ENCODE data around the gene CRY1. TPM values are rescaled to one million over a fixed set of nuclear protein-coding genes. Genes with fewer than 3 reads are reported as not detected.
"Not testable (repeated sequence)": the region's sequence is repeated elsewhere in the genome, so short reads cannot be mapped to it uniquely, and the experiment has no call there.

CRY1 gene
- total RNA-seq, 4 donors from 2014 or later, result 11.1 to 22.7 (median 11.7) TPM

DNA sequence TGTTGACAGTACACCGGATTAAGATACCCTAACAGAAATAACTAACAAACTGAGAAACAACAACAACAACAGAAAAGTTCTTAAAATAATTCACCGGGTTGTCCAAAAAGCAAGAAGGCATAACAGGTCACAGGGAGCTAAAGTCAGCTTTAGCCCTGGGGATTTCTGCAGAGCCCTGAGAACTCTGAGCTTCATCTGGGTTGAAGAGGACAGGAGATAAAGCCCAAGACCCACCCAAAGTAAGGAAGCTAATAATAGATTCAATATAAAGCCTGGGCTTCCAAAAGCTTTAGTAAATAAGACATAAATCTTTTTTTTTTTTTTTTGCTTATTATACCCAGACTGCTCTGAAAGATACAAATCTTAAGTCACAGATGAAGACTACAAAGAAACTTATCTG, 62.3 kb downstream of the CRY1 start:
- intact Hi-C loops (cut with DNase I; ENCODE audit: low total_unique reads) (no loop called here), in situ Hi-C loops (cut with MboI; ENCODE audit: low sequenced_read_pairs in 4 of 4) (no loop called here)
- no peak overlapping the region for H3K4me3 ChIP-seq
- H3K27me3 ChIP-seq, result no peaks in the 10 kb centered on the region
- peaks cover 58 to 68% of the 10 kb centered on the region in 2 donors for H3K4me1 ChIP-seq
- no peaks in the 10 kb centered on the region for H3K9me3 ChIP-seq
- no peaks in the 10 kb centered on the region for H3K36me3 ChIP-seq
- ATAC-seq (no peak), DNase-seq (no peak)
- H3K27ac ChIP-seq, result peak overlapping the region; percentile 76 to 89 (median 84)
- TF ChIP-seq POLR2A (IDR thresholded peaks at IDR 0.05), result no peak
- TF ChIP-seq, protein P1, sequence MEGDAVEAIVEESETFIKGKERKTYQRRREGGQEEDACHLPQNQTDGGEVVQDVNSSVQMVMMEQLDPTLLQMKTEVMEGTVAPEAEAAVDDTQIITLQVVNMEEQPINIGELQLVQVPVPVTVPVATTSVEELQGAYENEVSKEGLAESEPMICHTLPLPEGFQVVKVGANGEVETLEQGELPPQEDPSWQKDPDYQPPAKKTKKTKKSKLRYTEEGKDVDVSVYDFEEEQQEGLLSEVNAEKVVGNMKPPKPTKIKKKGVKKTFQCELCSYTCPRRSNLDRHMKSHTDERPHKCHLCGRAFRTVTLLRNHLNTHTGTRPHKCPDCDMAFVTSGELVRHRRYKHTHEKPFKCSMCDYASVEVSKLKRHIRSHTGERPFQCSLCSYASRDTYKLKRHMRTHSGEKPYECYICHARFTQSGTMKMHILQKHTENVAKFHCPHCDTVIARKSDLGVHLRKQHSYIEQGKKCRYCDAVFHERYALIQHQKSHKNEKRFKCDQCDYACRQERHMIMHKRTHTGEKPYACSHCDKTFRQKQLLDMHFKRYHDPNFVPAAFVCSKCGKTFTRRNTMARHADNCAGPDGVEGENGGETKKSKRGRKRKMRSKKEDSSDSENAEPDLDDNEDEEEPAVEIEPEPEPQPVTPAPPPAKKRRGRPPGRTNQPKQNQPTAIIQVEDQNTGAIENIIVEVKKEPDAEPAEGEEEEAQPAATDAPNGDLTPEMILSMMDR (IDR thresholded peaks at IDR 0.05 in 4 of 5, conservative IDR thresholded peaks at IDR 0.05 in 1 of 5), result no peak

DNA sequence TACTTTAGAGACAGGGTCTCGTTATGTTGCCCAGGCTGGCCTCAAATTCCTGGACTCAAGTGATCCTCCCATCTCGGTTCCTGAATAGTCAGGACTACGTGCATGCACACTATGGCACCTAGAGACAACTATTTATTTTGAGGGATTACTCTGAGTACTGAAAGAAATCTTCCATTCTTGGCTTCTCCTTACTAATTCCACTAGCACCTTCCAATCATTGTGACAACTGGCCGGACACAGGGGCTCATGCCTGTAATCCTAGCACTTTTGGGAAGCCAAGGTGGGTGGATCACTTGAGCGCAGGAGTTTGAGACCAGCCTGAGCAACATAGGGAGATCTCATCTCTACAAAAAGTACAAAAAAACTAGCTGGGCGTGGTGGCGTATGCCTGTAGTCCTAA, 64.3 kb downstream of the CRY1 start:
- H3K27me3 ChIP-seq, result no peaks in the 10 kb centered on the region
- DNase-seq, result no peak
- no peaks in the 10 kb centered on the region for H3K9me3 ChIP-seq
- intact Hi-C loops (cut with DNase I; ENCODE audit: low total_unique reads) (no loop called here), in situ Hi-C loops (cut with MboI; ENCODE audit: low sequenced_read_pairs in 4 of 4) (no loop called here)
- peak overlapping the region; percentile 76 to 89 (median 84) for H3K27ac ChIP-seq
- TF ChIP-seq, protein P1 (IDR thresholded peaks at IDR 0.05 in 4 of 5, conservative IDR thresholded peaks at IDR 0.05 in 1 of 5), result no peak
- no peak for TF ChIP-seq POLR2A (IDR thresholded peaks at IDR 0.05)
- H3K4me3 ChIP-seq, result no peak overlapping the region
- peak in 1 of 2 donors; percentile 25 for ATAC-seq
- no peaks in the 10 kb centered on the region for H3K36me3 ChIP-seq
- peaks cover 47 to 62% of the 10 kb centered on the region in 2 donors for H3K4me1 ChIP-seq

DNA sequence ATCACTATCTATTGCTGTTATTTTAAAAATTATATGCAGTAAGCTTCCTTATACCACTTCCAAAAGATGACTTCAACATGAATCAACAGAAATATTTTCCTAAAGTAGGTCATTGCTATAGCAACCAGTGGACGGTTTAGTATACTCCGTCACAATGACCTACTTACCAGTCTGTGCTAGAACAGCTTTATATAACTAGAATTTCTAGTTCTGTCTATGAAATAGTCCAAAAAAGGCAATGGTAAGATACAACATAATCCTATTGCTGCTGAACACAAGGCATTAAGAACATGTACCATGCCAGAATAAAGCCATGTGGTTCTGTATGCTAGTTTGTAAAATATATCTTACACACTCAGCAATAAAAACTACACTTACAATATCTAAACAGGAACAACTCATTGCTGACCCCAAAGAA, 65.7 kb downstream of the CRY1 start:
- H3K4me1 ChIP-seq, result peaks cover 47 to 62% of the 10 kb centered on the region in 2 donors
- H3K4me3 ChIP-seq, result peak overlapping the region; percentile 11 to 39 (median 32)

DNA sequence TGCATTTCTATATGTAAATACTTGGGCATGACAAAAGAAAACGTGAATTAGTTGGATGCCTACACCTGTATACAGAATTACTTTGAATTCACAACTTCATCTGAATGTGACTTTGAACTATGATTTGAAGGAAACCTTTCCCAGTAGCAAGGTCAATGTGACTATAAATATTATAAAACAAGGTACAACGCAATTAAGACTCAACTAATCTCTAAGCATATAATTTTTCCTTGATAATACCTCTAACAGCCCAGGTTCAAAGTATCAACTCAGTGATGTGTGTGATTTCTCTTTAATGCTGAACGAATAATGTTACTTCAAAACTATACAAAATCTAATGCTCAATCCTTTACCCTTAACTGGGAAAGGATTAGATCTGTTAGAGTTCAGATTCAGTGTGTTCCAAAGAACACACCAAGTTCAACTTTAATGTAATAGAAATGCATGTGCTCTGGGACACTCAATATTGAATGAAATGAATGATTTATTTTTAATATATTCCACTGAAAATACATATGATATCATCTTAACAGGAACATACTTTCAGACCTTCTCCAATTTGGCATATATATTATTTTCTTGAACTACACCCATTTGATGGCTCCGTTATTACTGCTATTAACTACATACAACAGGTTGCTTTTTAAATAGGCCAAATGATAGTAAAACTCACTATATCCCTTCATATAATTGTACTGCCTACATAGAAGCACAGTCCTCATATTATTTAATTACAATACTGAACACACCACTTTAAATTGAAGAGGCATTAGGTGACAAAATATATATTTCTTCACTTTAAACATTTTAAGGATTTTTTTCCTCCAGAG, 66.3 kb downstream of the CRY1 start:
- Histone ChIP-seq H3K27me3 (no peaks in the 10 kb centered on the region), H3K4me1 (peaks cover 47 to 62% of the 10 kb centered on the region in 2 donors), H3K4me3 (peak overlapping the region; percentile 11 to 39 (median 32)), H3K36me3 (no peaks in the 10 kb centered on the region), H3K27ac (peak overlapping the region; percentile 76 to 89 (median 84)), H3K9me3 (no peaks in the 10 kb centered on the region)
- in situ Hi-C loops (cut with MboI; ENCODE audit: low sequenced_read_pairs in 4 of 4), result no loop called here
- peak; percentile 22 to 28 for ATAC-seq
- intact Hi-C loops (cut with DNase I; ENCODE audit: low total_unique reads), result loop anchor here (1.0 kb wide), 3 partner anchors 40 to 669 kb away; partner anchors contain the start of genes CRY1 and MTERF2
- DNase-seq, result no peak
- TF ChIP-seq POLR2A (IDR thresholded peaks at IDR 0.05), result no peak
- TF ChIP-seq, protein P1 (IDR thresholded peaks at IDR 0.05 in 4 of 5, conservative IDR thresholded peaks at IDR 0.05 in 1 of 5), result no peak

More for the DNA sequence above, 65.7 kb downstream of the CRY1 start:
- peak; percentile 9 to 23 for DNase-seq
- H3K36me3 ChIP-seq, result no peaks in the 10 kb centered on the region
- intact Hi-C loops (cut with DNase I; ENCODE audit: low total_unique reads) (loop anchor here (1.0 kb wide), 3 partner anchors 40 to 669 kb away; partner anchors contain the start of genes CRY1 and MTERF2), in situ Hi-C loops (cut with MboI; ENCODE audit: low sequenced_read_pairs in 4 of 4) (no loop called here)
- peak overlapping the region; percentile 76 to 89 (median 84) for H3K27ac ChIP-seq
- TF ChIP-seq, protein P1 (IDR thresholded peaks at IDR 0.05 in 4 of 5, conservative IDR thresholded peaks at IDR 0.05 in 1 of 5), result no peak
- TF ChIP-seq POLR2A (IDR thresholded peaks at IDR 0.05), result peak in 1 of 2 donors; percentile 28
- H3K9me3 ChIP-seq, result no peaks in the 10 kb centered on the region
- peak; percentile 98 to 99 for ATAC-seq
- no peaks in the 10 kb centered on the region for H3K27me3 ChIP-seq

DNA sequence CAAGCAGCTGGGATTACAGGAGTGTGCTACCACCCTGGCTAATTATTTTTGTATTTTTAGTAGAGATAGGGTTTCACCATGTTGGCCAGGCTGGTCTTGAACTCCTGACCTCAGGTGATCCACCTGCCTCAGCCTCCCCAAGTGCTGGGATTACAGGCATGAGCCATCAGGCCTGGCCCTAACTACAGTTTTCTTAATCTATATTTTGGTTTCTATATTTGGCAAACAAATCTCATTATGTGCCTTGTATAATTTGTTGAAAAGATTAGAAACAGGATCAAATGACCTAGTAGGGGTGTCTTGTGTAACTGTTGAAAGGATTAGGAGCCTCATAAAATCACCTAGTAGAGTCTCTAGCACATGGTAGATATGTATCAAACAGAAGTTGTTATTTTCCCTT, 67.0 kb downstream of the CRY1 start:
- ATAC-seq; H3K9me3 ChIP-seq; H3K36me3 ChIP-seq; intact Hi-C loops (cut with DNase I; ENCODE audit: low total_unique reads); H3K4me3 ChIP-seq; DNase-seq; H3K27me3 ChIP-seq; in situ Hi-C loops (cut with MboI; ENCODE audit: low sequenced_read_pairs in 4 of 4): not testable (repeated sequence)
- H3K4me1 ChIP-seq, result peaks cover 41 to 59% of the 10 kb centered on the region in 2 donors
- peak overlapping the region; percentile 76 to 89 (median 84) for H3K27ac ChIP-seq

All from gastrocnemius medialis (tissue), 4 donors.